OCI-LY3 (cell line): ENCODE measurements around the gene RYK.

ENCODE experiments used
- CTCF ChIP-seq: fragments of 200-600, 300-600 bp; sonication (generic); IDR thresholded peaks from 2 replicates; pipeline ENCODE4 v1.5.1; 2014; ENCODE audit warnings: antibody characterized with exemption, low read length, low read depth
- EZH2phosphoT487 ChIP-seq: fragments of 200-600 bp; shearing (Covaris generic); IDR thresholded peaks from 2 replicates; pipeline ENCODE4 v1.6.1; 2018; ENCODE audit warnings: antibody characterized with exemption, mixed run types, low read depth

- TF ChIP-seq CTCF (no peak), EZH2phosphoT487 (no peak)
These were observed 102.1 kb downstream of the RYK start for GRCh38 chr3:134148534-134148933.
